HAP-1 (cell line): ENCODE results near the gene DDAH1.

Source experiments
- DNase-seq, 2 experiments: peaks; one replicate each; pipeline ENCODE4 v3.0.0-alpha.2; 2016 to 2020; ENCODE audit warnings: low spot score in 2 of 2
- H3K27me3 ChIP-seq: fragments of 250-450 bp; sonication (Bioruptor Pico); 2 replicates; pipeline ENCODE4 v1.5.1; 2020; ENCODE audit warnings: low read depth, mild to moderate bottlenecking, moderate library complexity
- H3K36me3 ChIP-seq: fragments of 250-450 bp; sonication (Bioruptor Pico); replicated peaks from 2 replicates; pipeline ENCODE4 v1.5.1; 2020; ENCODE audit warnings: mild to moderate bottlenecking
- H3K4me1 ChIP-seq: fragments of 250-450 bp; sonication (Bioruptor Pico); 2 replicates; pipeline ENCODE4 v1.5.1; 2020; ENCODE audit warnings: mild to moderate bottlenecking
- H3K4me3 ChIP-seq: fragments of 250-450 bp; sonication (Bioruptor Pico); 2 replicates; pipeline ENCODE4 v1.5.1; 2020; ENCODE audit warnings: mild to moderate bottlenecking, moderate library complexity
- H3K9me3 ChIP-seq: fragments of 250-450 bp; sonication (Bioruptor Pico); 2 replicates; pipeline ENCODE4 v1.5.1; 2020; ENCODE audit warnings: mild to moderate bottlenecking, moderate library complexity
- in situ Hi-C: fragments of 300-500 bp; cut with MboI; formaldehyde crosslinking; loops from 3 replicates; pipeline ENCODE4 v1.14.3; 2020; ENCODE audit warnings: low sequenced_read_pairs, inconsistent platforms, mixed read lengths

DDAH1 gene

DNA sequence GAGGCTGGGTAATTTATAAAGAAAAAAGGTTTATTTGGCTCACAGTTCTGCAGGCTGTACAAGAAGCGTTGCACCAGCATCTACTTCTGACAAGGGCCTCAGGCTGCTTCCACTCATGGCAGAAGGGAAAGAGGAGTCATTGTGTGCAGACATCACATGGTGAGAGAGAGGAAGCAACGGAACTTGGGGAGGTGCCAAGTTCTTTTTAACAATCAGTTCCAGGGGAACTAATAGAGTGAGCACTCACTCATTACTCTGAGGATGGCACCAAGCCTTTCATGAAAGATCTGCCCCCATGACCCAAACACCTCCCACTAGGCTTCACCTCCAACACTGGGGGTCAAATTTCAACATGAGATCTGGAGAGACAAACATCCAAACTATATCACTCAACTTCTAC, 77.2 kb downstream of the DDAH1 start:
- no peak for DNase-seq
- peaks cover 11% of the 10 kb centered on the region for H3K9me3 ChIP-seq
- in situ Hi-C loops = no loop called here
- no peak overlapping the region for H3K4me3 ChIP-seq
- H3K36me3 ChIP-seq = 0 out of 2 replicates have a peak, but pooled peaks cover 3% of the 10 kb centered on the region
- no peaks in the 10 kb centered on the region for H3K27me3 ChIP-seq
- peaks cover 35% of the 10 kb centered on the region for H3K4me1 ChIP-seq

DNA sequence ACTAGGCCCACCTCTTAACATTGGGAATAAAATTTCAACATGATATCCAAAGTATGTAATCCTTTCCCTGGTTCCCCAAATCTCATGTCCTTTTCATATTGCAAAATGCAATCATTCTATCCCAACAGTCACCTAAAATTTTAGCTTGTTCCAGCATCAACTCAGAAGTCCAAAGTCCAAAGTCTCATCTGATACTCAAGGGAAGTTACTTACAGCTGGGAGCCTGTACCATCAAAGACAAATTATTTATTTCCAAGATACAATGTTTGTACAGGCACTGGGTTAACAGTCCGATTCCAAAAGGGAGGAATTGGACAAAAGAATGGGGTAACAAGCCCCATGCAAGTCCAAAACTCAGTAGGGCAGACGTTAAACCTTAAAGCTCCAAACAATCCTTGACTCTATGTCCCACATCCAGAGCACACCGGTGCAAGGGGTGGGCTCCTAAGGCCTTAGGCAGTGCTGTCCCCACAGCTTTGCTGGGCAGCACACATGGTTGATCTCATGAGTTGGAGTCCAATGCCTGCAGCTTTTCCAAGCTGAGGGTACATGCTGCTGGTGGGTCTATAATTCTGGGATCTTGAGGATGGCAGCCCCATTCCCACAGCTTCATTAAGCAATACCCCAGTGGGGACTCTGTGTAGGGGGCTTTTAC, 78.8 kb downstream of the DDAH1 start:
- in situ Hi-C loops = no loop called here
- 0 out of 2 replicates have a peak, but pooled peaks cover 9% of the 10 kb centered on the region for H3K36me3 ChIP-seq
- no peak overlapping the region for H3K4me3 ChIP-seq
- peaks cover 19% of the 10 kb centered on the region for H3K9me3 ChIP-seq
- no peak for DNase-seq
- H3K4me1 ChIP-seq = peaks cover 36% of the 10 kb centered on the region
- H3K27me3 ChIP-seq = no peaks in the 10 kb centered on the region

DNA sequence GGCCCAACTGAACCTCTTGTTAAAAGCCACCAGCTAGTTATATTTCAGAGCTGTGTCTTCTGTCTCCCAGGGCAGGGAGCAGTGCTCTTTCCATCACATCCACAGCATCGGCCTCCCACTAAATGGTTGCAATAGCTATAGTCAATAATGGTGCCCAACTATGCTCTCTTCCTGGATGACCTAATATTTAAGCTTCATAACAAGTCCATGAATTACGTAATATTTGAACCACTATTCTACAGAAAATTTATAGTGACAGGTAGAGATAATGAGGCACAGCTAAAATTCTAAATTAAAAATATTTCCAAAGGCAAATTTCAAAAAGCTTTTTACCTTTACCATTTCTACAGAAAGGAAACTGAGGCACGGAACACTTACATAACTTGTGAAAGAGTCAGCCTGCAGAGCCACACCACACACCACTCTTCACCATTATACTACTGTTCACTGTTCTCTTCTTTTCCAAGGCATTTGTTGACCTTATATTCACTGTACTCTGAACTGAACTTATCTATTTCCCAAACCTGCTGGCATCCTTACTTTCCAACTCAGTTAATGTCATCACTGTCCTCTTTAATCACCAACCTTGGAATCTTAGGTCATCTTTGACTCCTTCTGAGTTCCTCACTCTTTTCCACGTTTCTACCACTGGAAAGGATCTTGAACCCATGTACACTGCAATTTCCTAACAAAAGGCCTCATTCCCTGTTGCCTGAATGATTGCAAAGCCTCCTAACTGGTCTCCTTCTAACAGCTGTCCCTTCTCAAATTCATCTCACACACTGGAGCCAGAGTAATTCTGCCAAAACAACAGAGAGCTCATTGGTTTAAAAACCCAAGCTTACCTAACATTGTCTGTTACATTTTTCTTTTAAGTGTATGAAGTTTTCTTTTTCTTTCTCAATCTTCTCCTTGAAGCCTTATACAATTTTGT, 85.5 kb downstream of the DDAH1 start:
- in situ Hi-C loops = no loop called here

DNA sequence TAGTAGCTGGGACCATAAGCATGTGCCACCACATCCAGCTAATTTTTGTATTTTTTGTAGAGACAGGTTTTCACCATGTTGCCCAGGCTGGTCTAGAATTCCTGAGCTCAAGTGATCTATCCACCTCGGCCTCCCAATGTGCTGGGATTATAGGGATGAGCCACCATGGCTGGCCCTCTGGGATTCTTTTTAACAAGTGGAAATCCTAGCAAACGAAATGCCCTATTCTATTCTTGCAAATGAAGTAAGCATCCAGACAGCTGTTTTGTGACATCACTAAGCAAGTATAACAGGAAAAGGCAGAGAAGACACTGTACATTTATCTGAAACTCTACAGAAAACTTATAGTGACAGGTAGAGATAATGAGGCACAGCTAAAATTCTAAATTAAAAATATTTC, 86.4 kb downstream of the DDAH1 start:
- H3K9me3 ChIP-seq = peaks cover 15% of the 10 kb centered on the region
- 0 out of 2 replicates have a peak, but pooled peaks cover 9% of the 10 kb centered on the region for H3K36me3 ChIP-seq
- H3K4me1 ChIP-seq = peaks cover 83% of the 10 kb centered on the region
- in situ Hi-C loops = no loop called here
- H3K4me3 ChIP-seq = no peak overlapping the region
- no peaks in the 10 kb centered on the region for H3K27me3 ChIP-seq
- DNase-seq = no peak

More for the DNA sequence above, 85.5 kb downstream of the DDAH1 start:
- Histone ChIP-seq H3K9me3 (peaks cover 15% of the 10 kb centered on the region), H3K27me3 (no peaks in the 10 kb centered on the region), H3K36me3 (0 out of 2 replicates have a peak, but pooled peaks cover 9% of the 10 kb centered on the region), H3K4me1 (peaks cover 80% of the 10 kb centered on the region), H3K4me3 (no peak overlapping the region)
- DNase-seq = no peak

DNA sequence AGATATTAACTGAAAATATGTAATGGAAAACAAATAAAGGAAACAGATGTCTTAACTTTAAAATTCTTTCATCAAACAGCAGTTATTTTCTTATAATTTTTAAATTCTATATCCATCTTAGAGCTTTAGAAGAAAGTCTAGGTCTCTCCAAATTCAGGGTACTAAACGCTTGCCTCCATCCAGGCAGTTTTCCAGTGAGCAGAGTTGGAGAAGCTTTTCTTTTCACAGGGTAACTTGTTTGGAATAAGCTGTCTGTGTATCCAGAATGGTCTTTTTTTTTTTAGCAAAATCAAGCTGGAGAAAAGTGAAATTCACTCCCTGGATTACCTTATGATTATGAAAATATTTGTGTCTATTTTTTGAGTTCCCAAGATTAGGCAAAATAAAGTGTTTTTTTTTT, 88.6 kb downstream of the DDAH1 start:
- Histone ChIP-seq H3K36me3 (no peaks in the 10 kb centered on the region), H3K4me1 (peaks cover 90% of the 10 kb centered on the region), H3K9me3 (no peaks in the 10 kb centered on the region), H3K27me3 (no peaks in the 10 kb centered on the region), H3K4me3 (no peak overlapping the region)
- in situ Hi-C loops = no loop called here
- DNase-seq = no peak

DNA sequence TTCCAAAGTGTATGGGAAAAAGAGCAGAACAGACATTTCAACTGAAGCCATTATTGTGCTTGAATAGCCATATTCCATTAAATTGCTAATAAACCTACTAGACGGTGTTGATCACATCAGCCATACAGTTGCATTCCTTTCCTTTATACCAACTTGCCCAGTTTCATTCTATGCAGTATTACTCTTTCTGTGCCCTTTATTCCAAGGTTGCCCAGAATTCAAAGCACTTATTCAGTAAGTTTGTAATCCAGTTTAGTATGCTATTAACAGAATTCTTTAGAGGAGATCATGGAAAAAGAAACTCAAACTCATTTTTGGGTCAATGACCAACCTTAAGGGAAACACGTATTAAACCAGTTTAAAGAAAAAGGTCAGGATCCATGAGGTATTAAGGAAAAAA, 89.5 kb downstream of the DDAH1 start:
- H3K4me1 ChIP-seq = peaks cover 83% of the 10 kb centered on the region
- peak in 1 of 2 experiments; percentile 96 for DNase-seq
- H3K9me3 ChIP-seq = no peaks in the 10 kb centered on the region
- H3K36me3 ChIP-seq = no peaks in the 10 kb centered on the region
- in situ Hi-C loops = no loop called here
- H3K4me3 ChIP-seq = no peak overlapping the region
- H3K27me3 ChIP-seq = no peaks in the 10 kb centered on the region

DNA sequence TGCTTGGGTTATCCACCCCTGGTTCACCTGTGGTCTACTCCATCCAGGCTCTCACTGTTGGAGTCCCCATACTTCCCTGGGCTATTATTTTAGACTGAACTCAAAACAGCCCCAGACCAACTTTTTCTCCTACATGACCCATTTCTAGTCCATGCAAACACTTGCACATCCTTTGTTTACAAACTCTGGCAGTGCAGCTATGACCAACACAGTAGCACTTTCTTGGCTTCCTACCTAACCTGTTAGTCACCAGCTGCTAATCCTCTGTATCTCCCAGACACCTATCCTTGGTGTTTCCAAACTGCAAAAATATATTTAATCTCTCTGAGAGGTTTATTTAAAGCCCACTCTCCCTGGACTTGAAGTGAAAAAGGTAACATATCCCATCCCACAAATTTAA, 90.8 kb downstream of the DDAH1 start:
- Histone ChIP-seq H3K36me3 (no peaks in the 10 kb centered on the region), H3K4me1 (peaks cover 72% of the 10 kb centered on the region), H3K27me3 (no peaks in the 10 kb centered on the region), H3K9me3 (no peaks in the 10 kb centered on the region), H3K4me3 (no peak overlapping the region)
- DNase-seq = no peak
- in situ Hi-C loops = no loop called here

DNA sequence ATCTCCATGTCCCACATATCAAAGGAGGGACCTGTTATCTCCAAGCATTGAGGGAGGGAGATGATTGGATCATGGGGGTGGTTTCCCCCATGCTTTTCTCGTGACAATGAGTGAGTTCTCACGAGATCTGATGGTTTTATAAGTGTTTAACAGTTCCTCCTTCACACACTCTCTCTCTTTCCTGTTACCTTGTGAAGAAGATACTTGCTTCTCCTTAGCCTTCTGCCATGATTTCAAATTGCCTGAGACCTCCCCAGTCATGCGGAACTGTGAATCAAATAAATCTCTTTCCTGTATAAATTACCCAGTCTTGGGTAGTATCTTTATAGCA, 91.6 kb downstream of the DDAH1 start:
- peak in 1 of 2 experiments; percentile 36 for DNase-seq
- Histone ChIP-seq H3K4me1 (peaks cover 68% of the 10 kb centered on the region), H3K36me3 (no peaks in the 10 kb centered on the region), H3K9me3 (no peaks in the 10 kb centered on the region), H3K4me3 (no peak overlapping the region), H3K27me3 (no peaks in the 10 kb centered on the region)
- in situ Hi-C loops = no loop called here

DNA sequence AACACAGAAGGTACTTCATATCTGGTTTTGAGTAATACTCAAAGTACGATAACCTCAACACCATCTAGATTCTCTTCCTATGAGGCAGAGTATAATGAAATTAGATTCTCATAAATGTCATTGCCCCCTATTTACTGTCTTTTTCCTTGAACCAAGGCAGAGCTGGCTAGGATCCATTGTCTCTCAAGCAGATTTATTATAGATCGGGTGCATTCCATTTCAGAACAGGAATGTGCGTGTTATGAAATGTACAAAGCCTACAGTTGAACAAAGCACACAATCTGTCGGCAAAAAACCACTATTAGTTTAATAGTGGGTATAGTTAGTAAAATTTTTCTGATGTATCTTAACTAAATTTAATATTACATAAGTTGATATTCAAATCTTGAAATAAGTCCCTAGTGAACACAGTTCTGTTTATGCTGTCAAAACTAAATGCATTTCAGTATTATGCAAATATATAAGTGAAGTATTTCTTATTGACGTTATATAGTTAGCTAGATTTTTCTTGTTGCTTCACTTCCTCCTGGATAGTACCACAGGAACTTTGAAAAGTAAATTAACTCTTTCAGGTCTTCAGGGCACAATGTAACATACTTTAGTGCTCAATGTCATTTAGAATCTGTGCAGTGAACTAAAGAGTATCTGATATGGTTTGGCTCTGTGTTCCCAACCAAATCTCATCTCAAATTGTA, 92.1 kb downstream of the DDAH1 start:
- Histone ChIP-seq H3K4me3 (no peak overlapping the region), H3K27me3 (no peaks in the 10 kb centered on the region), H3K9me3 (no peaks in the 10 kb centered on the region), H3K4me1 (peaks cover 66% of the 10 kb centered on the region), H3K36me3 (no peaks in the 10 kb centered on the region)
- in situ Hi-C loops = no loop called here
- DNase-seq = peak; percentile 66 to 97

DNA sequence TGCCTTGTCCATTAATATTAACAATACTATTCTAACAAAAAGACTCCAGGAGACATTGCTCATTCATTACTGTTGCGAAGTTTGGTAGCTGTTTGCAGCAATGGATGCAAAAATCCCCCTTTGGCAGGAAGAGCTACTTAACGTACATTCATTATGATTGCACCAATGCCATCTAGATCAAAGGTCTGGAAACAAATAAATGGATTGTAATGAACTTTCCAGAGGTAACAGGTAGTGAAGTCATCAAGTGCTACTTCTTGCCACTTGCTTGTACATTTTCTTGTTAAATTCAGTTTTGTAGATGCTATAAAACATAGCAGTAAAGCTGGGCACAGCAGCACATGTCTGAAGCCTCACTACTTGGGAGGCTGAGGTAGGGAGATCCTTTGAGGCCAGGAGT, 93.9 kb downstream of the DDAH1 start:
- no peaks in the 10 kb centered on the region for H3K36me3 ChIP-seq
- no peaks in the 10 kb centered on the region for H3K27me3 ChIP-seq
- no peak for DNase-seq
- in situ Hi-C loops = no loop called here
- H3K4me3 ChIP-seq = no peak overlapping the region
- no peaks in the 10 kb centered on the region for H3K9me3 ChIP-seq
- H3K4me1 ChIP-seq = peaks cover 53% of the 10 kb centered on the region

DNA sequence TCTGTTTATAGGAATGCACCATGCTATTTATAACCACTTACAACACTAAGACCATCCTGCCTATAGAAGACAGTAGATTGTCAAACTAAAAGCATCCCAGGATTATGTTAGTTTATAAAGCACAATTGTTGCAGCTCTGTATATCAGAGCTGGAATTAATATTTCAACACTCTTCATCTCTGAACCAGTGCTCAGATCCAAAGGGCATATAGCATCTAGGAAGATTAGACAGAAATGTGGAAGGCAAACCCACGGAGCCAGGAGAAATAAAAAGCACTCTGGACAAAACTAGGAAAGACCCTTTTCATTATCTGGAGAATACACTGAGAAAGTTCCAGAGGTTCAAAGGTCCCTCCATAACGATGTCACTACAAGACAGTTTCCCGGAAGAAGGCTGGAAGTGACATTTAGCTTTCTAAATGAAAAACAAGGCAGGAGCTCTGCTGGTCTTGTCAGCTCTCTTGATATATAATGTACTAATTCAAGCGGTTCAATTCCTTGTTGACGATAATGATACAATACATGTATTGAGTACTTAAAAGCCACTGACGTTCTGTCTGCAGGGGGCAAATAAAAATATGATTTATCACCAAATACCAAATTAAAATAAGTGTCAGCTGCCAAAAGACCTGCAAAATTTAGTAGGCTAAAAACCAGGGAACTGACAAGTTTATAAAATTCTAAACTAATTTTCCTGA, 96.7 kb downstream of the DDAH1 start:
- Histone ChIP-seq H3K36me3 (no peaks in the 10 kb centered on the region), H3K9me3 (no peaks in the 10 kb centered on the region), H3K4me3 (no peak overlapping the region), H3K4me1 (peaks cover 26% of the 10 kb centered on the region), H3K27me3 (no peaks in the 10 kb centered on the region)
- in situ Hi-C loops = no loop called here
- no peak for DNase-seq

DNA sequence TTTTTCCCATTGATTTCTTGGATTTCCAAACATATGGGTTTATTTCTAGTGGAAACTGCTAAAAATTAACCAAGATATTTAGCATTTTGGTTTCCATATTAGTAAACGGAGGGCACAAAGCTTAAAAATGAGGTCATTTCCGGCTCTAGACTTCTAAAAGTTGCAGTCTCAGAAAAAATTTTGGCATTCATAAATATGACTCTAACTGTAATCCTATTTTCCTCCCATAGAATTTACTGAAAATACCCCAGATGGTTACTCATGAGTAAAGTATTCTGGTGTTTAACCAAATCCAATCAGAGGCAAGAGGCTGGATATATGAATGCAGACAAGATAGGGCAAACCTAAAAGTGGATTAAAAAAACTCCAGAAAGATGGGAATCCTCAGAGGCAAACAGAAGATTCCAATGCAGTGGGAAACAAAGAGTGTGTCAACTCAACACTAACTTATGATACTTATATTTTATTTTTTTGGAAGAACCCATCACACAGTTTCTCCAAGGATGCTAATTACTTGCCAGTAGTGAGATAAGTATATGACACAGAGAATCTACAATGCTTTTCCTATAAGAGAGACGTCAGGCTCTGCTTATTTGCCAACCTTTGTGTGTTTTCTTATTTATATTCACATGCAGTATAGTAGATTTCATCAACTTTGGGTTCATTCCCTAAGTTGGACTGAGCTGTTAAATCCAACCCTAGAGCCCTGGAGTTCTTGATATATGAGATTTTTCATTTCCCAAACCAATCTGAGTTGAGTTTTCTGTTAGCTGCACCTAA, 98.4 kb downstream of the DDAH1 start:
- no peaks in the 10 kb centered on the region for H3K36me3 ChIP-seq
- peaks cover 20% of the 10 kb centered on the region for H3K4me1 ChIP-seq
- H3K9me3 ChIP-seq = no peaks in the 10 kb centered on the region
- no peak overlapping the region for H3K4me3 ChIP-seq
- in situ Hi-C loops = no loop called here
- DNase-seq = no peak
- no peaks in the 10 kb centered on the region for H3K27me3 ChIP-seq

DNA sequence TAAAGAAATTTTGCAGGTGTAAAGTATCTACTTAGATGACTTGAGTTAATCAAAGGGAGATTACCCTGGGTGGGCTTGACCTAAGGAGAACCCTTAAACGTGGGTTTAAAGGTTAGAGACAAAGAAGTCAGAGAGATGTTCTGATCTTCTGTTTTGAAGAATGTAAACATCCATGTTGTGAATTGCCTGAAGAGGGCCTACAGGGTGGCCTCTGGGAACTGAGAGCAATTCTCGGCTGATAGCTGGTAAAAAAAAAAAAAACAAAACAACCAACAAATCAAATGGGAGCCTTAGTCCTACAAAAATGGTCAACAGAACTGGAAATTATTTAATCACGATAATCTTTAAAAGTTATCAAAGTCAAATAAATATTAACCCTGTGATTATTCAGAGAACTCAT, 99.1 kb downstream of the DDAH1 start:
- no peak for DNase-seq
- H3K27me3 ChIP-seq = no peaks in the 10 kb centered on the region
- in situ Hi-C loops = no loop called here
- peaks cover 26% of the 10 kb centered on the region for H3K4me1 ChIP-seq
- no peak overlapping the region for H3K4me3 ChIP-seq
- no peaks in the 10 kb centered on the region for H3K9me3 ChIP-seq
- H3K36me3 ChIP-seq = no peaks in the 10 kb centered on the region
